H1 (cell line): Measurements from ENCODE around the gene FBXO8. TPM values are rescaled to one million over a fixed set of nuclear protein-coding genes. Genes with fewer than 3 reads are reported as not detected.

ENCODE experiments used
- EZH2 ChIP-seq: fragments of 200-600 bp; sonication (generic); IDR thresholded peaks from 2 replicates; pipeline ENCODE4 v1.7.1; 2012; ENCODE audit warnings: low read depth, mild to moderate bottlenecking, moderate library complexity, low read length, inconsistent platforms; ENCODE audit not compliant: severe bottlenecking
- NANOG ChIP-seq: IDR thresholded peaks from 2 replicates; pipeline ENCODE4 v1.6.1; 2011; ENCODE audit warnings: low read length, low read depth, mild to moderate bottlenecking, inconsistent platforms; ENCODE audit not compliant: insufficient read depth, poor library complexity, severe bottlenecking
- SIRT6 ChIP-seq: IDR thresholded peaks from one replicate; pipeline ENCODE4 v1.7.1; 2012; ENCODE audit warnings: low read length, inconsistent platforms
- polyA plus RNA-seq, 7 experiments: library from polyadenylated mRNA; depleted of rRNA in 3 of 7; stranded (reverse) in 5 of 7; unstranded in 2 of 7; fragments of >200 nt in 5 of 7; fragments of 200-250 nt in 2 of 7; gene quantifications; 1 replicate in 5 of 7; 2 replicates in 1 of 7; 4 replicates in 1 of 7; pipeline versions ENCODE4 v1.2.1 to v1.2.3, GENCODE V29; 2011 to 2013; ENCODE audit warnings: missing spikeins in 2 of 7, mixed read lengths in 2 of 7
- total RNA-seq: library from RNA; stranded (reverse); fragmentation: NEBNext Ultra II Directional; extraction: Animal tissue kit (Norgen Biotek cat#: 25700); gene quantifications from 2 replicates; pipeline ENCODE4 v1.2.1, GENCODE V29; 2021

Gene FBXO8
- total and polyA plus RNA-seq, 2 of the 8 experiments (the other 6 are each of a cell fraction or from before 2014, with no cell fraction given), result 5.1 to 7.5 TPM

- TF ChIP-seq SIRT6, result no peak
- no peak for TF ChIP-seq NANOG
- TF ChIP-seq EZH2, result no peak
- TF ChIP-seq, all 59 proteins: peak for 0
These were observed 1.6 kb downstream of the FBXO8 start (continued) for GRCh38 chr4:174281901-174282300.
